ENCODE data around the gene HBQ1. TPM values are rescaled to one million over a fixed set of nuclear protein-coding genes. Genes with fewer than 3 reads are reported as not detected.

HBQ1 gene
- total RNA-seq, 4 donors from 2014 or later, result not detected

- Histone ChIP-seq H3K4me3 (no peak overlapping the region), H3K4me1 (peaks cover 0 to 40% (median 15%) of the 10 kb centered on the region in 4 donors), H3K9me3 (no peaks in the 10 kb centered on the region), H3K36me3 (no peaks in the 10 kb centered on the region), H3K27ac (no peak overlapping the region), H3K27me3 (peaks cover 0 to 68% of the 10 kb centered on the region in 2 donors)
- WGBS, 2 donors, result 5 to 10% methylated on average over 13 of the region's 13 CpGs
- TF ChIP-seq, protein P1, sequence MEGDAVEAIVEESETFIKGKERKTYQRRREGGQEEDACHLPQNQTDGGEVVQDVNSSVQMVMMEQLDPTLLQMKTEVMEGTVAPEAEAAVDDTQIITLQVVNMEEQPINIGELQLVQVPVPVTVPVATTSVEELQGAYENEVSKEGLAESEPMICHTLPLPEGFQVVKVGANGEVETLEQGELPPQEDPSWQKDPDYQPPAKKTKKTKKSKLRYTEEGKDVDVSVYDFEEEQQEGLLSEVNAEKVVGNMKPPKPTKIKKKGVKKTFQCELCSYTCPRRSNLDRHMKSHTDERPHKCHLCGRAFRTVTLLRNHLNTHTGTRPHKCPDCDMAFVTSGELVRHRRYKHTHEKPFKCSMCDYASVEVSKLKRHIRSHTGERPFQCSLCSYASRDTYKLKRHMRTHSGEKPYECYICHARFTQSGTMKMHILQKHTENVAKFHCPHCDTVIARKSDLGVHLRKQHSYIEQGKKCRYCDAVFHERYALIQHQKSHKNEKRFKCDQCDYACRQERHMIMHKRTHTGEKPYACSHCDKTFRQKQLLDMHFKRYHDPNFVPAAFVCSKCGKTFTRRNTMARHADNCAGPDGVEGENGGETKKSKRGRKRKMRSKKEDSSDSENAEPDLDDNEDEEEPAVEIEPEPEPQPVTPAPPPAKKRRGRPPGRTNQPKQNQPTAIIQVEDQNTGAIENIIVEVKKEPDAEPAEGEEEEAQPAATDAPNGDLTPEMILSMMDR (IDR thresholded peaks at IDR 0.05), result no peak
- TF ChIP-seq EP300 (IDR thresholded peaks at IDR 0.05), result no peak
- TF ChIP-seq POLR2A (IDR thresholded peaks at IDR 0.05), result no peak
- DNase-seq (ENCODE audit: low spot score in 2 of 2), result no peak
These were observed 2.9 kb upstream of the HBQ1 start for GRCh38 chr16:177394-177822.

DNA sequence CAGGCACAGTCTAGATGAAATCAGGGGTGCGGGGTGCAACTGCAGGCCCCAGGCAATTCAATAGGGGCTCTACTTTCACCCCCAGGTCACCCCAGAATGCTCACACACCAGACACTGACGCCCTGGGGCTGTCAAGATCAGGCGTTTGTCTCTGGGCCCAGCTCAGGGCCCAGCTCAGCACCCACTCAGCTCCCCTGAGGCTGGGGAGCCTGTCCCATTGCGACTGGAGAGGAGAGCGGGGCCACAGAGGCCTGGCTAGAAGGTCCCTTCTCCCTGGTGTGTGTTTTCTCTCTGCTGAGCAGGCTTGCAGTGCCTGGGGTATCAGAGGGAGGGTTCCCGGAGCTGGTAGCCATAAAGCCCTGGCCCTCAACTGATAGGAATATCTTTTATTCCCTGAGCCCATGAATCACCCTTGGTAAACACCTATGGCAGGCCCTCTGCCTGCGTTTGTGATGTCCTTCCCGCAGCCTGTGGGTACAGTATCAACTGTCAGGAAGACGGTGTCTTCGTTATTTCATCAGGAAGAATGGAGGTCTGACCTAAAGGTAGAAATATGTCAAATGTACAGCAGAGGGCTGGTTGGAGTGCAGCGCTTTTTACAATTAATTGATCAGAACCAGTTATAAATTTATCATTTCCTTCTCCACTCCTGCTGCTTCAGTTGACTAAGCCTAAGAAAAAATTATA is 2.1 kb upstream of the HBQ1 start:
- H3K27me3 ChIP-seq, result peaks cover 0 to 67% of the 10 kb centered on the region in 2 donors
- TF ChIP-seq, protein P1 (IDR thresholded peaks at IDR 0.05), result no peak
- TF ChIP-seq EP300 (IDR thresholded peaks at IDR 0.05), result no peak
- TF ChIP-seq POLR2A (IDR thresholded peaks at IDR 0.05), result no peak

GRCh38 chr16:178668-179015 is 1.6 kb upstream of the HBQ1 start:
- TF ChIP-seq, protein P1 (IDR thresholded peaks at IDR 0.05), result no peak
- TF ChIP-seq EP300 (IDR thresholded peaks at IDR 0.05), result no peak
- no peak for TF ChIP-seq POLR2A (IDR thresholded peaks at IDR 0.05)
- Histone ChIP-seq H3K4me3 (no peak overlapping the region), H3K9me3 (no peaks in the 10 kb centered on the region), H3K27me3 (peaks cover 0 to 62% of the 10 kb centered on the region in 2 donors), H3K4me1 (peaks cover 0 to 36% (median 15%) of the 10 kb centered on the region in 4 donors), H3K36me3 (no peaks in the 10 kb centered on the region), H3K27ac (no peak overlapping the region)
- 87 to 90% methylated on average over 11 of the region's 11 CpGs for WGBS, 2 donors
- no peak for DNase-seq (ENCODE audit: low spot score in 2 of 2)

More for the DNA sequence above, 2.1 kb upstream of the HBQ1 start:
- no peaks in the 10 kb centered on the region for H3K9me3 ChIP-seq
- 71 to 75% methylated on average over 11 of the region's 11 CpGs for WGBS, 2 donors
- H3K36me3 ChIP-seq, result no peaks in the 10 kb centered on the region
- H3K4me3 ChIP-seq, result no peak overlapping the region
- H3K4me1 ChIP-seq, result peaks cover 0 to 40% (median 15%) of the 10 kb centered on the region in 4 donors
- no peak overlapping the region for H3K27ac ChIP-seq
- no peak for DNase-seq (ENCODE audit: low spot score in 2 of 2)

DNA sequence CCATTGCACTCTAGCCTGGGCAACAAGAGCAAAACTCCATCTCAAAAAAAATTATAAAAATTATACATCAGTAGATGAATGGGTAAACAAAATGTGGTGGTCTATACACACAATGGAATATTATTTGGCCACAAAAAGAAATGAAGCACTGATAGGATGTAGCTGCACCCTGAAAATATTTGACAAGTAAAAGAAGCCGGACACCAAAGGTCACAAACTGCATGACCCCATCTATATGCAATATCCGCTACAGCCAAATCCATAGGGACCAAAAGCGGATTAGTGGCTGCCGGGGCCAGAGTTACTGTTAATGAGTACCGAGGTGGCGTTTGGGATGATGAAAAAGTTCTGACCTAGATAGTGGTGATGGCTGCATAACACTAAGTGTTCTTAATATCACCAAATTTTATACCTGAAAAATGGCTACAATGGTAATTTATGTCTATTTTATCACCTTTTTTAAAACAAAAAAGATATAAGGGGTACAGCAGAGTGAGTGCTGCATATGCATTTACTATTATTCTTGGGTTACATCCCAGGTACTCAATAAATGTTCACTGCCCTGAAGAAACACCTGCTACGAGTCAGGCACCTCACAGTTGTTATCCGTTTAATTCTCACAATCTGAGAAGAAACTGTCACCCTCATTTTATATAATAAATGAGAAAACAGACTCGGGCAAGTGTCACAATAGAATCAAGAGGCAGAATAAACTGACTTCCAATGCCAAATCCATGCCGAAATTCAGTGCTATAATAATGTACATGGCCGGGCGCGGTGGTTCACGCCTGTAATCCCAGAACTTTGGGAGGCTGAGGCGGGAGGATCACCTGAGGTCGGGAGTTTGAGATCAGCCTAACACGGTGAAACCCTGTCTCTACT is 807 bp upstream of the HBQ1 start:
- Histone ChIP-seq H3K4me1 (peaks cover 0 to 36% (median 15%) of the 10 kb centered on the region in 4 donors), H3K27me3 (peaks cover 0 to 60% of the 10 kb centered on the region in 2 donors), H3K36me3 (peaks cover 0 to 4% (median 0%) of the 10 kb centered on the region in 3 donors), H3K27ac (no peak overlapping the region), H3K4me3 (no peak overlapping the region), H3K9me3 (no peaks in the 10 kb centered on the region)
- no peak for TF ChIP-seq EP300 (IDR thresholded peaks at IDR 0.05)
- TF ChIP-seq, protein P1 (IDR thresholded peaks at IDR 0.05), result no peak
- TF ChIP-seq POLR2A (IDR thresholded peaks at IDR 0.05), result no peak
- DNase-seq (ENCODE audit: low spot score in 2 of 2), result no peak
- WGBS, 2 donors, result 70 to 79% methylated on average over 17 of the region's 17 CpGs
